ENCODE data around the gene GPC3. TPM values are rescaled to one million over a fixed set of nuclear protein-coding genes. Genes with fewer than 3 reads are reported as not detected.

The GPC3 gene
- total and polyA plus RNA-seq, 2 of the 4 experiments (the other 2 are of a cell fraction): not detected

DNA sequence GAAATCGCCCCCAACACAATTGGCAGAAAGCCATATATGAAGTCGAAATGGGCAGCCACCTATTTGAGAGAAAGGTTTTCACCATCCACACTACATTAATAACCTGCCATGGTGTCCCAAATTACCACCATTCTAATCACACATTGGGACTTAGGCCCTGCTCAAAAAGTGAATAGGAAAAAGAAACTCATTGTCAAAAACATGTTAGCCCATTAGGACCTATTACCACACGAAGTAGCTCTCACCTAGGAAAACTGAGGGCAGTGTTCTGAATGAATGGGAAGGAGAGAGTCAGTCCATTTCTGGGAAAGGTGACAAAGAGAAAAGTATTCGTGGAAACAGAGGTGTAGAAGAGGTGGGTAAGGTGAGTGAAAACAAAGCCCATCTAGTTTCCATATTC lies 60.8 kb downstream of the GPC3 start:
- Histone ChIP-seq H3K9me1 (ENCODE audit: insufficient read depth, low read length) (no peaks in the 10 kb centered on the region), H3K56ac (ENCODE audit: extremely low read depth, insufficient read depth, low read length) (no peak overlapping the region), H3K23ac (ENCODE audit: low read depth, low read length) (no peak overlapping the region), H3K4me2 (ENCODE audit: low read depth, low read length) (no peak overlapping the region), H4K5ac (ENCODE audit: low read depth, low read length) (no peak overlapping the region), H2AK5ac (ENCODE audit: low read depth, low read length) (no peak overlapping the region), H4K8ac (ENCODE audit: low read depth in 2 of 2, low read length in 2 of 2) (no peak overlapping the region), H3K36me3 (ENCODE audit: control insufficient read depth, insufficient read depth, low read length) (no peaks in the 10 kb centered on the region), H2AFZ (replicated peaks; ENCODE audit: low read length, poor library complexity) (no peak overlapping the region), H4K20me1 (ENCODE audit: insufficient read depth, low read length) (no peaks in the 10 kb centered on the region), H3K14ac (replicated peaks; ENCODE audit: low read depth, low read length) (no peak overlapping the region), H3K18ac (ENCODE audit: low read depth, low read length) (no peak overlapping the region), H3K27me3 (ENCODE audit: control insufficient read depth, insufficient read depth, low read length) (no peaks in the 10 kb centered on the region; the same call in 1 of the 2 replicates), H2BK5ac (ENCODE audit: low read depth, low read length, poor library complexity, severe bottlenecking) (no peak overlapping the region), H2AK9ac (replicated peaks; ENCODE audit: low read depth, low read length, poor library complexity) (no peak overlapping the region), H2BK15ac (ENCODE audit: low read depth, low read length) (no peak overlapping the region), H3K4ac (ENCODE audit: low read depth, low read length) (no peak overlapping the region), H2BK120ac (ENCODE audit: low read depth, low read length) (no peak overlapping the region), H2BK20ac (ENCODE audit: low read depth, low read length) (no peak overlapping the region), H3K4me1 (ENCODE audit: control insufficient read depth, insufficient read depth, low read length) (no peaks in the 10 kb centered on the region), H3K9ac (ENCODE audit: low read depth, low read length) (no peak overlapping the region), H3K9me3 (ENCODE audit: control insufficient read depth, insufficient read depth, low read length) (no peaks in the 10 kb centered on the region), H3K4me3 (ENCODE audit: insufficient read depth, low read depth, low read length) (no peak overlapping the region), H3K79me1 (ENCODE audit: low read depth in 1 of 2, low read length in 2 of 2) (no peaks in the 10 kb centered on the region), H4K91ac (ENCODE audit: insufficient read depth, low read depth, low read length) (no peak overlapping the region), H3K27ac (ENCODE audit: insufficient read depth, low read length) (no peak overlapping the region)
- intact Hi-C loops (cut with micrococcal nuclease): no loop called here
- ATAC-seq (ENCODE audit: low read depth) (no peak), DNase-seq (no peak)
- BruUV-seq (replicated peaks): no TSS peak
- no peak for TF ChIP-seq RCOR1 (IDR thresholded peaks at IDR 0.05; ENCODE audit: insufficient replicate concordance, low read length)
- TF ChIP-seq BHLHE40 (IDR thresholded peaks at IDR 0.05; ENCODE audit: low read depth, low read length): no peak
- TF ChIP-seq, protein P1, sequence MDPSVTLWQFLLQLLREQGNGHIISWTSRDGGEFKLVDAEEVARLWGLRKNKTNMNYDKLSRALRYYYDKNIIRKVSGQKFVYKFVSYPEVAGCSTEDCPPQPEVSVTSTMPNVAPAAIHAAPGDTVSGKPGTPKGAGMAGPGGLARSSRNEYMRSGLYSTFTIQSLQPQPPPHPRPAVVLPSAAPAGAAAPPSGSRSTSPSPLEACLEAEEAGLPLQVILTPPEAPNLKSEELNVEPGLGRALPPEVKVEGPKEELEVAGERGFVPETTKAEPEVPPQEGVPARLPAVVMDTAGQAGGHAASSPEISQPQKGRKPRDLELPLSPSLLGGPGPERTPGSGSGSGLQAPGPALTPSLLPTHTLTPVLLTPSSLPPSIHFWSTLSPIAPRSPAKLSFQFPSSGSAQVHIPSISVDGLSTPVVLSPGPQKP (IDR thresholded peaks at IDR 0.05; ENCODE audit: borderline replicate concordance, low read depth, low read length): no peak
- no peak for TF ChIP-seq RFX5 (IDR thresholded peaks at IDR 0.05; ENCODE audit: low read depth, low read length)
- TF ChIP-seq CEBPB (IDR thresholded peaks at IDR 0.05; ENCODE audit: low read depth, low read length): no peak
- no peak for TF ChIP-seq MAZ (IDR thresholded peaks at IDR 0.05; ENCODE audit: borderline replicate concordance, low read depth, low read length)
- TF ChIP-seq POLR2A (IDR thresholded peaks at IDR 0.05; ENCODE audit: low read depth, low read length): no peak
- TF ChIP-seq SMC3 (IDR thresholded peaks at IDR 0.05; ENCODE audit: low read depth, low read length): no peak
- no peak for TF ChIP-seq RAD21 (IDR thresholded peaks at IDR 0.05; ENCODE audit: low read length)
- no peak for TF ChIP-seq NFE2L2 (IDR thresholded peaks at IDR 0.05; ENCODE audit: low read depth, low read length)
- no peak for TF ChIP-seq CHD1 (IDR thresholded peaks at IDR 0.05; ENCODE audit: low read depth, low read length)
- no peak for TF ChIP-seq MAFK (IDR thresholded peaks at IDR 0.05; ENCODE audit: low read depth, low read length)
- TF ChIP-seq, protein P2, sequence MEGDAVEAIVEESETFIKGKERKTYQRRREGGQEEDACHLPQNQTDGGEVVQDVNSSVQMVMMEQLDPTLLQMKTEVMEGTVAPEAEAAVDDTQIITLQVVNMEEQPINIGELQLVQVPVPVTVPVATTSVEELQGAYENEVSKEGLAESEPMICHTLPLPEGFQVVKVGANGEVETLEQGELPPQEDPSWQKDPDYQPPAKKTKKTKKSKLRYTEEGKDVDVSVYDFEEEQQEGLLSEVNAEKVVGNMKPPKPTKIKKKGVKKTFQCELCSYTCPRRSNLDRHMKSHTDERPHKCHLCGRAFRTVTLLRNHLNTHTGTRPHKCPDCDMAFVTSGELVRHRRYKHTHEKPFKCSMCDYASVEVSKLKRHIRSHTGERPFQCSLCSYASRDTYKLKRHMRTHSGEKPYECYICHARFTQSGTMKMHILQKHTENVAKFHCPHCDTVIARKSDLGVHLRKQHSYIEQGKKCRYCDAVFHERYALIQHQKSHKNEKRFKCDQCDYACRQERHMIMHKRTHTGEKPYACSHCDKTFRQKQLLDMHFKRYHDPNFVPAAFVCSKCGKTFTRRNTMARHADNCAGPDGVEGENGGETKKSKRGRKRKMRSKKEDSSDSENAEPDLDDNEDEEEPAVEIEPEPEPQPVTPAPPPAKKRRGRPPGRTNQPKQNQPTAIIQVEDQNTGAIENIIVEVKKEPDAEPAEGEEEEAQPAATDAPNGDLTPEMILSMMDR (conservative IDR thresholded peaks at IDR 0.05; ENCODE audit: low read depth, low read length): no peak
- TF ChIP-seq FOS (IDR thresholded peaks at IDR 0.05; ENCODE audit: low read depth, low read length): no peak
- TF ChIP-seq, protein P3, sequence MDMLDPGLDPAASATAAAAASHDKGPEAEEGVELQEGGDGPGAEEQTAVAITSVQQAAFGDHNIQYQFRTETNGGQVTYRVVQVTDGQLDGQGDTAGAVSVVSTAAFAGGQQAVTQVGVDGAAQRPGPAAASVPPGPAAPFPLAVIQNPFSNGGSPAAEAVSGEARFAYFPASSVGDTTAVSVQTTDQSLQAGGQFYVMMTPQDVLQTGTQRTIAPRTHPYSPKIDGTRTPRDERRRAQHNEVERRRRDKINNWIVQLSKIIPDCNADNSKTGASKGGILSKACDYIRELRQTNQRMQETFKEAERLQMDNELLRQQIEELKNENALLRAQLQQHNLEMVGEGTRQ (IDR thresholded peaks at IDR 0.05; ENCODE audit: low read depth, low read length): no peak
- TF ChIP-seq MXI1 (IDR thresholded peaks at IDR 0.05; ENCODE audit: borderline replicate concordance, low read depth, low read length): no peak
- CTCF ChIA-PET: no interaction called here
- POLR2A ChIA-PET (ENCODE audit: unreplicated experiment): no interaction called here
- no CpG with 5 or more reads among the region's 4 CpGs for WGBS, 2 experiments (ENCODE audit: extremely low coverage in 2 of 2, insufficient read length in 1 of 2)
- in situ Hi-C loops (cut with MboI; ENCODE audit: low sequenced_read_pairs): no loop called here
- dilution Hi-C loops (cut with HindIII; ENCODE audit: low sequenced_read_pairs, unreplicated experiment): no loop called here

All from IMR-90 (cell line).